GM19467 (cell line): ENCODE measurements around the gene ANKS1B.
A peak's percentile ranks its signal among the peaks of the same experiment; 100 is the strongest.

Experiments used
- ATAC-seq: cut with Tn5 transposase; IDR thresholded peaks from one replicate; pipeline ENCODE4 v1.9.1; 2021; ENCODE audit warnings: mild to moderate bottlenecking, moderate library complexity; ENCODE audit not compliant: unreplicated experiment

ANKS1B gene

GRCh38 chr12:99093166-99093565 is 891.6 kb downstream of the ANKS1B start:
- no peak for ATAC-seq

GRCh38 chr12:99092100-99092851 is 892.5 kb downstream of the ANKS1B start:
- ATAC-seq = no peak

- no peak for ATAC-seq
Measured at GRCh38 chr12:99087278-99087677, 897.5 kb downstream of the ANKS1B start.

- no peak for ATAC-seq
Measured at GRCh38 chr12:99079811-99080210, 904.9 kb downstream of the ANKS1B start.

- ATAC-seq = no peak
Measured at GRCh38 chr12:99068993-99069747, 915.6 kb downstream of the ANKS1B start.

GRCh38 chr12:99067171-99067785 is 917.5 kb downstream of the ANKS1B start:
- ATAC-seq = no peak

- no peak for ATAC-seq
Measured at GRCh38 chr12:99066726-99067125, 918.0 kb downstream of the ANKS1B start.

- no peak for ATAC-seq
Measured at GRCh38 chr12:99063182-99063581, 921.6 kb downstream of the ANKS1B start.

- no peak for ATAC-seq
Measured at GRCh38 chr12:99059824-99060511, 924.8 kb downstream of the ANKS1B start.

- no peak for ATAC-seq
Measured at GRCh38 chr12:99057670-99058069, 927.1 kb downstream of the ANKS1B start.

- ATAC-seq = no peak
Measured at GRCh38 chr12:99056186-99056585, 928.5 kb downstream of the ANKS1B start.

GRCh38 chr12:99055299-99055698 is 929.4 kb downstream of the ANKS1B start:
- ATAC-seq = no peak

GRCh38 chr12:99054601-99055128 is 930.1 kb downstream of the ANKS1B start:
- no peak for ATAC-seq

GRCh38 chr12:99053616-99054362 is 930.9 kb downstream of the ANKS1B start:
- no peak for ATAC-seq

- ATAC-seq = no peak
Measured at GRCh38 chr12:99049774-99050173, 935.0 kb downstream of the ANKS1B start.

GRCh38 chr12:99045158-99045557 is 939.6 kb downstream of the ANKS1B start:
- no peak for ATAC-seq

- peak; percentile 58 for ATAC-seq
Measured at GRCh38 chr12:99043319-99043914, 941.3 kb downstream of the ANKS1B start.

GRCh38 chr12:99042226-99042625 is 942.5 kb downstream of the ANKS1B start:
- ATAC-seq = no peak

GRCh38 chr12:99039367-99040120 is 945.2 kb downstream of the ANKS1B start:
- ATAC-seq = no peak
